A549 (cell line): ENCODE results near the gene CTRB2.

Experiments used
- CTCF ChIP-seq: fragments of >200 bp; sonication (Bioruptor Twin); formaldehyde crosslinking; IDR thresholded peaks from 3 replicates; pipeline ENCODE4 v1.5.1; 2016
- EHMT2 ChIP-seq: fragments of 200-600 bp; sonication (generic); IDR thresholded peaks from 2 replicates; pipeline ENCODE4 v1.6.1; 2016; ENCODE audit warnings: antibody characterized with exemption, low read depth, mild to moderate bottlenecking, moderate library complexity
- EP300 ChIP-seq, 2 experiments: fragments of >200 bp; sonication (Bioruptor Twin); formaldehyde crosslinking; IDR thresholded peaks; 2 replicates in 1 of 2; 3 replicates in 1 of 2; pipeline ENCODE4 v1.6.1; 2016 to 2017
- ESRRA ChIP-seq: fragments of 150-350 bp; IDR thresholded peaks from 2 replicates; pipeline ENCODE4 v1.6.1; 2014; ENCODE audit warnings: mild to moderate bottlenecking, low read length, borderline replicate concordance
- FOSL2 ChIP-seq, 2 experiments: fragments of 450-650 bp in 1 of 2; fragments of >200 bp in 1 of 2; sonication (Bioruptor Twin) in 1 of 2; formaldehyde crosslinking; IDR thresholded peaks; 2 replicates each; pipeline versions ENCODE4 v1.5.0 to v1.6.1; 2016 to 2020; ENCODE audit warnings: mild to moderate bottlenecking in 1 of 2, moderate library complexity in 1 of 2
- PHF8 ChIP-seq: fragments of 200-600 bp; sonication (generic); IDR thresholded peaks from 2 replicates; pipeline ENCODE4 v1.6.1; 2016; ENCODE audit warnings: low read depth, mild to moderate bottlenecking, antibody characterized with exemption, moderate library complexity, borderline replicate concordance
- POLR2A ChIP-seq: IDR thresholded peaks from 2 replicates; pipeline ENCODE4 v1.6.1; 2012; ENCODE audit warnings: mild to moderate bottlenecking, low read length
- RAD21 ChIP-seq, 2 experiments: fragments of >200 bp in 1 of 2; sonication (Bioruptor Twin) in 1 of 2; formaldehyde crosslinking in 1 of 2; IDR thresholded peaks in 1 of 2; conservative IDR thresholded peaks in 1 of 2; 2 replicates in 1 of 2; 3 replicates in 1 of 2; pipeline ENCODE4 v1.6.1; 2012 to 2018; ENCODE audit warnings: inconsistent platforms in 1 of 2
- RFX5 ChIP-seq: fragments of 450-650 bp; IDR thresholded peaks from 2 replicates; pipeline ENCODE4 v1.7.1; 2014; ENCODE audit warnings: antibody characterized with exemption, mild to moderate bottlenecking, moderate library complexity
- RNF2 ChIP-seq: fragments of 200-600 bp; sonication (generic); IDR thresholded peaks from 2 replicates; pipeline ENCODE4 v1.6.1; 2016; ENCODE audit warnings: low read depth, mild to moderate bottlenecking, antibody characterized with exemption, moderate library complexity, borderline replicate concordance
- SMC3 ChIP-seq: fragments of >200 bp; sonication (Bioruptor Twin); formaldehyde crosslinking; IDR thresholded peaks from 3 replicates; pipeline ENCODE4 v1.6.1; 2018; ENCODE audit warnings: inconsistent platforms
- USF2 ChIP-seq: fragments of 450-650 bp; IDR thresholded peaks from 2 replicates; pipeline ENCODE4 v1.6.1; 2014; ENCODE audit warnings: antibody characterized with exemption

GRCh38 chr16:75227361-75228142 lies 20.6 kb upstream of the CTRB2 start:
- TF ChIP-seq FOSL2 (IDR thresholded peaks at IDR 0.05) (no peak), FOSL2 (CRISPR knock-in tag; IDR thresholded peaks at IDR 0.05) (no peak), EHMT2 (no peak), POLR2A (no peak), EP300 (IDR thresholded peaks at IDR 0.05) (no peak), USF2 (no peak), CTCF (no peak), RAD21 (conservative IDR thresholded peaks at IDR 0.05 in 1 of 2, IDR thresholded peaks at IDR 0.05 in 1 of 2) (no peak), ESRRA (no peak), PHF8 (no peak), SMC3 (no peak), RFX5 (no peak), RNF2 (no peak)
